MM.1S (cell line): ENCODE data around the gene PLXDC2.

Experiments
- DNase-seq: peaks from one replicate; pipeline ENCODE4 v3.0.0-alpha.2; 2015
- H2AFZ ChIP-seq: fragments of 300-600 bp; sonication (generic); 2 replicates; pipeline ENCODE4 v1.6.0; 2016; ENCODE audit warnings: antibody characterized with exemption, low read length
- H3F3A ChIP-seq: fragments of 300-600 bp; sonication (generic); 2 replicates; pipeline ENCODE4 v1.6.1; 2016; ENCODE audit warnings: mild to moderate bottlenecking, antibody characterized with exemption, low read length, moderate library complexity, mixed read lengths; ENCODE audit not compliant: insufficient read depth
- H3K27ac ChIP-seq: fragments of 300-600 bp; sonication (generic); 2 replicates; pipeline ENCODE4 v1.5.1; 2016; ENCODE audit warnings: mild to moderate bottlenecking, low read length
- H3K27me3 ChIP-seq: fragments of 300-600 bp; sonication (generic); replicated peaks from 2 replicates; pipeline ENCODE4 v1.6.0; 2016; ENCODE audit warnings: low read length; ENCODE audit not compliant: insufficient read depth
- H3K36me3 ChIP-seq: fragments of 300-600 bp; sonication (generic); replicated peaks from 2 replicates; pipeline ENCODE4 v1.6.1; 2016; ENCODE audit warnings: mild to moderate bottlenecking, low read length, mixed read lengths; ENCODE audit not compliant: insufficient read depth
- H3K4me1 ChIP-seq: fragments of 300-600 bp; sonication (generic); 2 replicates; pipeline ENCODE4 v1.6.1; 2016; ENCODE audit warnings: low read length, mixed read lengths
- H3K4me2 ChIP-seq: fragments of 300-600 bp; sonication (generic); 2 replicates; pipeline ENCODE4 v1.6.0; 2016; ENCODE audit warnings: low read depth, low read length
- H3K4me3 ChIP-seq: fragments of 300-600 bp; sonication (generic); 2 replicates; pipeline ENCODE4 v1.5.1; 2016; ENCODE audit warnings: low read length, mixed read lengths
- H3K79me2 ChIP-seq: fragments of 300-600 bp; sonication (generic); 2 replicates; pipeline ENCODE4 v1.6.1; 2016; ENCODE audit warnings: mixed run types, low read length, mixed read lengths
- H3K9ac ChIP-seq: fragments of 300-600 bp; sonication (generic); 2 replicates; pipeline ENCODE4 v1.6.1; 2016; ENCODE audit warnings: low read length, mixed read lengths
- H3K9me2 ChIP-seq: fragments of 300-600 bp; sonication (generic); replicated peaks from 2 replicates; pipeline ENCODE4 v1.6.1; 2016; ENCODE audit warnings: mild to moderate bottlenecking, low read length, mixed read lengths; ENCODE audit not compliant: insufficient read depth
- H3K9me3 ChIP-seq: fragments of 300-600 bp; sonication (generic); replicated peaks from 2 replicates; pipeline ENCODE4 v1.6.1; 2016; ENCODE audit warnings: mild to moderate bottlenecking, low read length, mixed read lengths; ENCODE audit not compliant: insufficient read depth
- H4K20me1 ChIP-seq: fragments of 300-600 bp; sonication (generic); 2 replicates; pipeline ENCODE4 v1.6.1; 2016; ENCODE audit warnings: mild to moderate bottlenecking, low read length, moderate library complexity, mixed read lengths; ENCODE audit not compliant: insufficient read depth
- CTCF ChIP-seq: fragments of 300-600 bp; sonication (generic); IDR thresholded peaks from 2 replicates; pipeline ENCODE4 v1.5.1; 2016; ENCODE audit warnings: antibody characterized with exemption, low read length, mixed read lengths
- EZH2 ChIP-seq: fragments of 300-600 bp; sonication (generic); optimal IDR thresholded peaks from 2 replicates; pipeline ENCODE3; 2017; ENCODE audit warnings: low read depth, mild to moderate bottlenecking, antibody characterized with exemption, low read length, mixed read lengths
- EZH2phosphoT487 ChIP-seq: fragments of 300-600 bp; sonication (generic); IDR thresholded peaks from 2 replicates; pipeline ENCODE4 v1.6.1; 2018; ENCODE audit warnings: antibody characterized with exemption, low read length

The PLXDC2 gene

DNA sequence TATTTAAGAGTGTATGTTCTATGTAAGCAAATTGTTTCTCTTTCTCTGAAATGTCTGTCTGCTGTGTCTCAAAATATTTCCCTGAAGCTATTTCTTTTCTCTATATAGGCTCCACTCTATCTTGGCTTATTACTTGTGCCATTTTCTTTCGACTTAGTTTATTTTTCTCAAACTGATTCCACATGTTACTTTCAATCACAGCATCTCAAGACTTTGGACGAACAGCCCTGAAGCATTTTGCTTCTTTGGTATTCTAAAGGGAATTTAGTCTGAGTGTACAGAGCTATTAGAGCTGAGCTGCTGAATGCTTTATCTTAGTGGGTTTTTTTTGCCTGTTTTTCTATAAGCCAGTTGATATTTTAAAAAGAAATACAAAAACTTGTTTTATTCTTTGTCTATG, 95.7 kb downstream of the PLXDC2 start:
- H4K20me1 ChIP-seq, result no peaks in the 10 kb centered on the region
- no peaks in the 10 kb centered on the region for H3F3A ChIP-seq
- H3K79me2 ChIP-seq, result no peaks in the 10 kb centered on the region
- no peaks in the 10 kb centered on the region for H3K36me3 ChIP-seq
- no peaks in the 10 kb centered on the region for H3K9me3 ChIP-seq
- TF ChIP-seq CTCF (no peak), EZH2phosphoT487 (no peak), EZH2 (no peak)
- H3K27me3 ChIP-seq, result no peaks in the 10 kb centered on the region
- H3K9me2 ChIP-seq, result no peaks in the 10 kb centered on the region
- no peak overlapping the region for H3K4me3 ChIP-seq
- no peaks in the 10 kb centered on the region for H3K4me1 ChIP-seq
- no peak overlapping the region for H3K9ac ChIP-seq
- H3K27ac ChIP-seq, result no peak overlapping the region
- no peak overlapping the region for H2AFZ ChIP-seq
- H3K4me2 ChIP-seq, result no peak overlapping the region
- DNase-seq, result no peak

DNA sequence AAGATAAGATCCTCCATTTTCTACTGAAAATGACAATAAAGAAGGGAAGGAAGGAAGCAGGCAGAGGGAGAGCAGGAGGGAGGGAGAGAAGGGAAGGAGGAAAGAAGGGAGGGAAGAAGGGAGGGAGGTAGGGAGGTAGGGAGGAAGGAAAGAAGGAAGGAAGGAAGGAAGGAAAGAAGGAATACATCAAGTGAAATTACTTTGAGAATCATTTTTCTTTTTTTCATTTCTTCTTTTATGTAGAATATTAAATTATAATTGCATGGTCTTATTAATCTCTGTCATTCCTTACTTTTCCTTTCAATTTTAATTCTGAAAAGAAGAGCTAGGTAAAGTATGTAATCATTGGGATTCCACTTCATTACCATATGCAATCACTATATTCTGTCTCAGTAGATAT, 97.8 kb downstream of the PLXDC2 start:
- TF ChIP-seq EZH2, result no peak
- TF ChIP-seq CTCF, result no peak
- no peak for TF ChIP-seq EZH2phosphoT487
- no peaks in the 10 kb centered on the region for H3K4me1 ChIP-seq
- no peak overlapping the region for H3K27ac ChIP-seq
- H3K79me2 ChIP-seq, result no peaks in the 10 kb centered on the region
- H3K36me3 ChIP-seq, result no peaks in the 10 kb centered on the region
- no peak for DNase-seq
- no peak overlapping the region for H2AFZ ChIP-seq
- H3F3A ChIP-seq, result no peaks in the 10 kb centered on the region
- no peaks in the 10 kb centered on the region for H3K9me3 ChIP-seq
- no peak overlapping the region for H3K4me3 ChIP-seq
- H3K9me2 ChIP-seq, result no peaks in the 10 kb centered on the region
- H3K4me2 ChIP-seq, result no peak overlapping the region
- no peaks in the 10 kb centered on the region for H4K20me1 ChIP-seq
- H3K27me3 ChIP-seq, result no peaks in the 10 kb centered on the region
- H3K9ac ChIP-seq, result no peak overlapping the region

DNA sequence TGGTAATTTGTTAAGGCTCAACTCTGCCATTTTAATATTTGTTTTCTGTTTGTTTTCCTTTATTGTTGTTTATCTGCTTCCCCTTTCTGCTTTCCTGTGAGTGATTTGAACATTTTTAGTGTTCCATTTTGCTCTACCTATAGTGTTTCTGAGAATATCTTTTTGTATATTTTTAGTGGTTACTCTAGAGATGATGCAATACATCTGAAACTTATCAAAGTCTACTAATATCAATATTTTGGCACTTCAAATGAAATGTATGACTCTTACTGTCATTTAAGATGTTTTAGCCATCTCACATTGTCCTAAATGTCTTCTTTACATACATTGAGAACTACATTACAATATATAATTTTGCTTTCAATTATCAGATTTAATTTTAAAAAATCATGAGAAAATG, 98.9 kb downstream of the PLXDC2 start:
- DNase-seq, result no peak
- H3K4me1 ChIP-seq, result no peaks in the 10 kb centered on the region
- H3K4me2 ChIP-seq, result no peak overlapping the region
- H3F3A ChIP-seq, result no peaks in the 10 kb centered on the region
- no peaks in the 10 kb centered on the region for H4K20me1 ChIP-seq
- H3K9ac ChIP-seq, result no peak overlapping the region
- H3K79me2 ChIP-seq, result no peaks in the 10 kb centered on the region
- no peak overlapping the region for H2AFZ ChIP-seq
- H3K36me3 ChIP-seq, result no peaks in the 10 kb centered on the region
- TF ChIP-seq EZH2phosphoT487, result no peak
- no peak for TF ChIP-seq EZH2
- no peak for TF ChIP-seq CTCF
- no peaks in the 10 kb centered on the region for H3K9me2 ChIP-seq
- H3K27me3 ChIP-seq, result no peaks in the 10 kb centered on the region
- H3K27ac ChIP-seq, result no peak overlapping the region
- no peaks in the 10 kb centered on the region for H3K9me3 ChIP-seq
- H3K4me3 ChIP-seq, result no peak overlapping the region

DNA sequence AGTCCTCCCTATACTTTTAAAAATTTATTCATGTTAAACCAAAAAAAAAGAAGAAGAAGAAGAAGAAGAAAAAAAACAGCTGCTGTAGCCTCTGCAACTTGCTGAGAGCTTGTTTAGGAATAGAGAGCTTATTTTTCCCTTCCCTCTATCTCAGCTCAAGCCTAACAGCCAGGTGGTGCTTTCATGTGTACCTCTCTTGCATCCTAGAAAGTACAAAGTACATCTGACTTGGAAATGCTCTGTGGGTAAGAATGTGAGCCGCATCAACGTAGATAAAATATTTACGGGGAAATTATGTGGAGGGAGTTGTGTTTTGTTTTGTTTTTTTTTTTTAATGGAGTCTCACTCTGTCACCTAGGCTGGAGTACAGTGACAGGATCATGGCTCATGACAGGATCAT, 99.6 kb downstream of the PLXDC2 start:
- no peak overlapping the region for H3K4me2 ChIP-seq
- no peaks in the 10 kb centered on the region for H3K27me3 ChIP-seq
- H3K9me2 ChIP-seq, result no peaks in the 10 kb centered on the region
- no peaks in the 10 kb centered on the region for H3K79me2 ChIP-seq
- no peak overlapping the region for H3K9ac ChIP-seq
- DNase-seq, result no peak
- no peaks in the 10 kb centered on the region for H3K9me3 ChIP-seq
- H3K4me1 ChIP-seq, result no peaks in the 10 kb centered on the region
- H4K20me1 ChIP-seq, result no peaks in the 10 kb centered on the region
- H3K27ac ChIP-seq, result no peak overlapping the region
- no peak for TF ChIP-seq EZH2phosphoT487
- TF ChIP-seq CTCF, result no peak
- no peak for TF ChIP-seq EZH2
- no peaks in the 10 kb centered on the region for H3F3A ChIP-seq
- H3K4me3 ChIP-seq, result no peak overlapping the region
- H3K36me3 ChIP-seq, result no peaks in the 10 kb centered on the region
- no peak overlapping the region for H2AFZ ChIP-seq
